ENCODE data around the gene RHBG.
"Not testable (repeated sequence)": the region's sequence is repeated elsewhere in the genome, so short reads cannot be mapped to it uniquely, and the experiment has no call there.

The RHBG gene

GRCh38 chr1:156365754-156366153, 3.3 kb upstream of the RHBG start:
- no peak for DNase-seq

- no peak for DNase-seq
These were observed 2.4 kb upstream of the RHBG start for GRCh38 chr1:156366378-156367166.

GRCh38 chr1:156367383-156368156, 1.4 kb upstream of the RHBG start:
- DNase-seq: no peak

GRCh38 chr1:156368157-156368658, 803 bp upstream of the RHBG start:
- no peak for DNase-seq

- DNase-seq: not testable (repeated sequence)
These were observed 775 bp downstream of the RHBG start for GRCh38 chr1:156369685-156370286.

GRCh38 chr1:156371553-156372264, 2.7 kb downstream of the RHBG start:
- no peak for DNase-seq

GRCh38 chr1:156372265-156372586, 3.2 kb downstream of the RHBG start:
- no peak for DNase-seq

- no peak for DNase-seq
These were observed 3.9 kb downstream of the RHBG start for GRCh38 chr1:156372876-156373275.

- no peak for DNase-seq
These were observed 4.5 kb downstream of the RHBG start for GRCh38 chr1:156373546-156373945.

GRCh38 chr1:156376146-156376545, 7.1 kb downstream of the RHBG start:
- no peak for DNase-seq

- DNase-seq: no peak
These were observed 8.2 kb downstream of the RHBG start for GRCh38 chr1:156376958-156377919.

- DNase-seq: no peak
These were observed 9.5 kb downstream of the RHBG start for GRCh38 chr1:156378557-156378956.

GRCh38 chr1:156379420-156380165, 10.6 kb downstream of the RHBG start:
- DNase-seq: no peak

- DNase-seq: no peak
These were observed 13.6 kb downstream of the RHBG start for GRCh38 chr1:156382561-156382960.

- DNase-seq: peak; percentile 77
These were observed 14.0 kb downstream of the RHBG start for GRCh38 chr1:156383023-156383422.

GRCh38 chr1:156384007-156384406, 15.0 kb downstream of the RHBG start:
- DNase-seq: no peak

- no peak for DNase-seq
These were observed 15.6 kb downstream of the RHBG start for GRCh38 chr1:156384658-156385057.

- peak; percentile 82 for DNase-seq
These were observed 16.6 kb downstream of the RHBG start for GRCh38 chr1:156385534-156386031.

- DNase-seq: no peak
These were observed 17.3 kb downstream of the RHBG start for GRCh38 chr1:156386134-156386901.
